Coronary artery (tissue), 2 donors: ENCODE data around the gene PPP1R12C.

Experiments used
- DNase-seq: peaks from one replicate; pipeline ENCODE4 v3.0.0-alpha.2; 2017; ENCODE audit warnings: low spot score
- H3K27ac ChIP-seq, 2 donors: fragments of 200-600 bp; sonication (generic); one replicate each; pipeline ENCODE4 v1.5.1; 2016 to 2019
- H3K4me3 ChIP-seq: fragments of 200-600 bp; sonication (generic); 2 replicates; pipeline ENCODE4 v1.5.1; 2016; ENCODE audit warnings: mild to moderate bottlenecking, moderate library complexity
- CTCF ChIP-seq: fragments of 200-600 bp; sonication (generic); IDR thresholded peaks from one replicate; pipeline ENCODE4 v1.5.1; 2019; ENCODE audit warnings: antibody characterized with exemption

PPP1R12C gene

DNA sequence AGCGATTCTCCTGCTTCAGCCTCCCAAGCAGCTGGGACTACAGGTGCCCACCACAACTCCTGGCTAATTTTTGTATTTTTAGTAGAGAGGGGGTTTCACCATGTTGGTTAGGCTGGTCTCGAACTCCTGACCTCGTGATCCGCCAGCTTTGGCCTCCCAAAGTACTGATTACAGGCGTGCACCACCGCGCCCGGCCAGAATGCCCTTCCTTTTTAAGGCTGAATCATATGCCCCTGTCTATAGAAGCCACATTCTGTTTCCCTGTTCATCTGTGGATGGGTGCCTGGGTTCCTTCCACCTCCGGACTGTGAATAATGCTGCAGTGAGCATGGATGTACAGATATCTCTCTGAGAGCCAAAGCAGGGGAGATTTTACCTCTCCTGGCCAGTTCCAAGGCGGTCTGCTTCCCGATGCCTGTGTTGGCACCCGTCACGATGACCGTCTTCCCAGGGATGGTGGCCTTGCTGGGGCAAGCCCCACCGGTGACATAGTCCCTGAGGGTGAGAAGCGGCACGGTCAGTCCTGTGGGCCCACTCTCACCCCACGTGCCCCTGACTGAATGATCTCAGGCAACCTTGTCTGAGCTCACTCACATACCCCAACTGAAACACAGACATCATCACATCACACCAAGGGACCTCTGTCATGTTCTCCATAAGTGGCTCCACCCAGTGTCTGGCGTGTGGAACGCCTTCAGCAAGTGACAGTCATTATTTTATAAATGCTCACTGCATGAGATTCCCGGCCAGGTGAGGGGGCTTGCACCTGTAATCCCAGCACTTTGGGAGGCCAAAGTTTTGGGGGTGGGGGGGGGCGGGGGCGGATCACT, 58.4 kb downstream of the PPP1R12C start:
- DNase-seq: no peak
- TF ChIP-seq CTCF: no peak
- Histone ChIP-seq H3K4me3 (no peak overlapping the region), H3K27ac (no peak overlapping the region)

DNA sequence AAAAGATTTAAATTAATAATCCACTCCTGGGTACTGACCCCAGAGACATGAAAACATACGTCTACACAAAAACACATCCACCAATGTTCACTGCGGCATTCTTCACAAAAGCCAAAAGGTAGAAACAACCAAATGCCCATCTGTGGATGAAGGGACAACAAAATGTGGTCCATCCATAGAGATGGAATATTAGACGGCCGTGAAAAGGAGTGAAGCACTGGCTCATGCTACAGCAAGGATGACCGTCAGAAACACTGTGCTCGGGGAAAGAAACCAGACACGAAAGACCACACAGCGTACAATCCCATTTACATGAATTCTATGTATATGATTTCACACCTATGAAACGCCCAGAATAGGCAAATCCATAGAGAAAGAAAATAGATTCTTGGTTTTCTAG, 60.6 kb downstream of the PPP1R12C start:
- no peak overlapping the region for H3K27ac ChIP-seq
- DNase-seq: no peak
- no peak overlapping the region for H3K4me3 ChIP-seq
- no peak for TF ChIP-seq CTCF

DNA sequence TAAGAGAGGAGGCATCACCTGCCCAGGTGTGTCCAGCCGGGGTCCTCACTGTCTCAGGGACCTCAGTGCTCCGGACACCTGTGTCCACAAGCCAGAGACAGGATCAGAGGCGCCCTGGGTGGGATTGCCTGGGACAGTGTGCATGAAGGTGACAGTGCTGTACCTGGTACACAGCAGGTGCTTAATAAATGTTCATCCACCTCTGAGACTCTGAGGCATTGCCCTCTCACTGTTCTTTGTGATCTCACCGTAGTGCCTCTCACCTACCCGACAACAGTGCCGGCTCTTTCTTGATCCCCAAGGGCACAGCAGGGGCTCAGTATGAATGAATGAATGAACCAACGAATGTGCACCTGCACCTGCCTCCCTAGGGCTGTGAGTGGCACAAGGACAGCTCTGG, 63.7 kb downstream of the PPP1R12C start:
- Histone ChIP-seq H3K27ac (no peak overlapping the region), H3K4me3 (no peak overlapping the region)
- no peak for TF ChIP-seq CTCF
- DNase-seq: no peak

DNA sequence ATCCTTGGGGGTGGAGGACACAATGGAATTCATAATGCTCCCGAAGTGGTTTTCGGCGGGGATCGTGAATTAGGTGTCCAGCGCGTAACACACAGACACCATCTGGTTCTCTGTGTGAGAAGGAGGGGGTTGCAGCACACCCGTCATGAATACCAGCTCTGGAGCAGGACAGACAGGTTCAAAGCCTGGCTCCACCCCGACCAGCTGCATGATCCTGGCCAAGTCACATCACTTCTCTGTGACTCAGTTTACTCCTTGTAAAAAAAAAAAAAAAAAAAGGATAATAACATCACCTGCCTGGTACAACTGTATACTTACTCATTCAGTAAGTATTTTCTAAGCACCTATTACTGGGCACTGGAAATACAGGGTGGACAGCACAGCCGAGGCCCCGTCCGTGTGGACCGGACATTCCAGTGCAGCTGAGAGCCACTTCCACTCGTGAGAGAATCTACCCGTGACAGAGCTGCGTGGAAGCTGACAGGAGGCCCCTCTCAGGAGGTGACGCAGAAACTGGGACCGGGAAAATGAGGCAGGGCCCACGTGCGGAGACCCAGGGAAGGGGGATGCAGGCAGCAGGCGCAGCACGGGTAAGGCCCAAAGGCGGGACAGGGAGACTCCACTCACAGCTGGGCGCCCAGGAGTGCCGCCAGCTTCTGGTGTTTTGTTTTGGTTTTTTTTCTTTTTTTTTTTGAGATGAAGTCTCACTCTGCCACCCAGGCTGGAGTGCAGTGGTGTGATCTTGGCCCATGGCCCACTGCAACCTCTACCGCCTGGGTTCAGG, 66.5 kb downstream of the PPP1R12C start:
- no peak for DNase-seq
- no peak for TF ChIP-seq CTCF
- Histone ChIP-seq H3K27ac (no peak overlapping the region), H3K4me3 (no peak overlapping the region)

DNA sequence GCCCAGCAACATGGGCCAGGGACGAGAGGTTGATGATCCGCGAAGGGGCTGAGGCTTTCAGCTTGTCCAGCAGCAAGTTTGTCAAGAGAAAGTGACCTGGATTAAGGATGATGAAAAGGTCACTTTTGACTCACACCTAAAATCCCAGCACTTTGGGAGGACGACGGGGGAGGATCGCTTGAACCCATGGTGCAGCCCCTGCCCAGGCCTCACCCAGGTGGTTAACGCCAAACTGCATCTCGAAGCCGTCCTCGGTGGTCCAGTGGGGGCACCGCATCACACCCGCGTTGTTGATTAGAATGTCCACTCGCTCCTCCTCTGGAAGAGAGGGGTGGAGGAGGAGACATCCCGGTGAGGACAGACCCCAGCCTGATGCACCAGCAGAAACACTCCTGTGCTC, 69.0 kb downstream of the PPP1R12C start:
- H3K4me3 ChIP-seq: no peak overlapping the region
- no peak for DNase-seq
- no peak overlapping the region for H3K27ac ChIP-seq
- no peak for TF ChIP-seq CTCF

- TF ChIP-seq CTCF: no peak
- Histone ChIP-seq H3K27ac (no peak overlapping the region), H3K4me3 (no peak overlapping the region)
- DNase-seq: no peak
Measured at GRCh38 chr19:55047951-55048350, 69.5 kb downstream of the PPP1R12C start.
